K562 (cell line): ENCODE measurements around the gene TNFAIP3. TPM values are rescaled to one million over a fixed set of nuclear protein-coding genes. Genes with fewer than 3 reads are reported as not detected.
A peak's percentile ranks its signal among the peaks of the same experiment; 100 is the strongest.

Experiments used
- ASH1L ChIP-seq: fragments of 450-650 bp; IDR thresholded peaks from 2 replicates; pipeline ENCODE4 v1.6.1; 2018; ENCODE audit warnings: borderline replicate concordance, mild to moderate bottlenecking, low read depth; ENCODE audit not compliant: partially characterized antibody
- CBFA2T2 ChIP-seq: fragments of 450-650 bp; conservative IDR thresholded peaks from 2 replicates; pipeline ENCODE4 v1.6.1; 2017; ENCODE audit warnings: mild to moderate bottlenecking
- CC2D1A ChIP-seq: fragments of 450-650 bp; IDR thresholded peaks from 2 replicates; pipeline ENCODE4 v1.6.1; 2017; ENCODE audit warnings: mild to moderate bottlenecking
- HDAC3 ChIP-seq: fragments of 450-650 bp; IDR thresholded peaks from 2 replicates; pipeline ENCODE4 v1.6.1; 2018; ENCODE audit warnings: borderline replicate concordance, mild to moderate bottlenecking, moderate library complexity; ENCODE audit not compliant: partially characterized antibody
- HMGN3 ChIP-seq: IDR thresholded peaks from 2 replicates; pipeline ENCODE4 v1.6.1; 2011; ENCODE audit warnings: borderline replicate concordance, low read depth, mild to moderate bottlenecking, mixed read lengths, low read length; ENCODE audit not compliant: insufficient read length; ENCODE audit errors: extremely low read depth
- MAFG ChIP-seq: fragments of 450-650 bp; conservative IDR thresholded peaks from 2 replicates; pipeline ENCODE4 v1.6.1; 2016; ENCODE audit warnings: missing genetic modification characterization, missing compliant biosample characterization
- MAZ ChIP-seq, 2 experiments: fragments of 450-650 bp in 1 of 2; sonication (generic) in 1 of 2; formaldehyde crosslinking; IDR thresholded peaks in 1 of 2; conservative IDR thresholded peaks in 1 of 2; 2 replicates each; pipeline versions ENCODE4 v1.4.0 to v1.5.0; 2020; ENCODE audit warnings: mild to moderate bottlenecking in 1 of 2, missing genetic modification reagents in 1 of 2
- MXI1 ChIP-seq: IDR thresholded peaks from 2 replicates; pipeline ENCODE4 v1.6.1; 2011; ENCODE audit warnings: low read depth, mild to moderate bottlenecking, improper control_type of control experiment, low read length
- NFIC ChIP-seq: fragments of 450-650 bp; IDR thresholded peaks from 2 replicates; pipeline ENCODE4 v1.6.1; 2017; ENCODE audit warnings: mild to moderate bottlenecking, inconsistent platforms
- PHF20 ChIP-seq: fragments of 450-650 bp; IDR thresholded peaks from 2 replicates; pipeline ENCODE4 v1.6.1; 2018; ENCODE audit not compliant: partially characterized antibody
- POLR2H ChIP-seq: IDR thresholded peaks from 2 replicates; pipeline ENCODE4 v1.6.1; 2016; ENCODE audit warnings: missing genetic modification characterization, low read depth, mild to moderate bottlenecking, control low read depth, missing compliant biosample characterization, moderate library complexity
- SIRT6 ChIP-seq: IDR thresholded peaks from one replicate; pipeline ENCODE4 v1.6.1; 2012; ENCODE audit warnings: low read depth, mild to moderate bottlenecking, control low read depth, inconsistent platforms, low read length, moderate library complexity
- SMARCA5 ChIP-seq: fragments of 450-650 bp; IDR thresholded peaks from 2 replicates; pipeline ENCODE4 v1.6.1; 2016
- STAG1 ChIP-seq: sonication (generic); formaldehyde crosslinking; IDR thresholded peaks from 2 replicates; pipeline ENCODE4 v1.5.0; 2020; ENCODE audit warnings: missing genetic modification reagents, borderline replicate concordance
- TCF3 ChIP-seq: sonication (generic); formaldehyde crosslinking; IDR thresholded peaks from 2 replicates; pipeline ENCODE4 v1.4.0; 2020; ENCODE audit warnings: mild to moderate bottlenecking, missing genetic modification reagents
- TEAD1 ChIP-seq, 2 experiments: fragments of 450-650 bp in 1 of 2; sonication (generic) in 1 of 2; formaldehyde crosslinking; IDR thresholded peaks; 2 replicates each; pipeline versions ENCODE4 v1.4.0 to v1.8.0; 2020 to 2022; ENCODE audit warnings: mild to moderate bottlenecking in 2 of 2, missing genetic modification reagents in 1 of 2
- YY1 ChIP-seq, 3 experiments: IDR thresholded peaks; 2 replicates each; pipeline ENCODE4 v1.6.1; 2011; ENCODE audit warnings: low read length in 2 of 3, mild to moderate bottlenecking in 2 of 3, moderate library complexity in 2 of 3, borderline replicate concordance in 1 of 3, control low read depth in 1 of 3, low read depth in 1 of 3; ENCODE audit not compliant: insufficient read depth in 3 of 3, insufficient replicate concordance in 2 of 3, control insufficient read depth in 1 of 3, insufficient read length in 1 of 3; ENCODE audit errors: extremely low read depth in 1 of 3
- ZBED1 ChIP-seq: IDR thresholded peaks from 2 replicates; pipeline ENCODE4 v1.6.1; 2014
- ZNF263 ChIP-seq: sonication (generic); formaldehyde crosslinking; IDR thresholded peaks from 2 replicates; pipeline ENCODE4 v1.8.0; 2022; ENCODE audit warnings: mild to moderate bottlenecking, missing genetic modification reagents, borderline replicate concordance
- polyA plus RNA-seq, 8 experiments: library from polyadenylated mRNA; depleted of rRNA in 4 of 8; stranded (reverse) in 5 of 8; unstranded in 3 of 8; fragments of >200 nt; fragmentation: Nextera tagmentation in 2 of 8; fragmentation: Illumina TruSeq in 1 of 8; extraction: Ambion mirVana in 2 of 8; extraction: Trizol in 1 of 8; gene quantifications; 2 replicates each; pipeline versions ENCODE4 v1.2.1 to v1.2.3, GENCODE V29; 2011 to 2014; ENCODE audit warnings: inconsistent platforms in 1 of 8, missing spikeins in 1 of 8
- total RNA-seq, 7 experiments: library from RNA; depleted of rRNA in 6 of 7; stranded (reverse); fragments of >200 nt in 6 of 7; fragmentation: Illumina TruSeq in 2 of 7; extraction: Trizol in 2 of 7; gene quantifications; 2 replicates each; pipeline versions ENCODE4 v1.2.1 to v1.2.3, GENCODE V29; 2011 to 2021; ENCODE audit warnings: low replicate concordance in 1 of 7
- TF ChIP-seq, protein P1 (sequence below): sonication (generic); formaldehyde crosslinking; IDR thresholded peaks from 2 replicates; pipeline ENCODE4 v1.8.0; 2022; ENCODE audit warnings: mild to moderate bottlenecking, missing genetic modification reagents
- TF ChIP-seq, protein P2 (sequence below): fragments of 450-650 bp; formaldehyde crosslinking; IDR thresholded peaks from 2 replicates; pipeline ENCODE4 v1.4.0; 2020; ENCODE audit warnings: mild to moderate bottlenecking, moderate library complexity

The TNFAIP3 gene
- total and polyA plus RNA-seq, 9 of the 15 experiments (the other 6 are each of a cell fraction or from before 2014, with no cell fraction given): 0.79 to 17.0 (median 6.4) TPM

DNA sequence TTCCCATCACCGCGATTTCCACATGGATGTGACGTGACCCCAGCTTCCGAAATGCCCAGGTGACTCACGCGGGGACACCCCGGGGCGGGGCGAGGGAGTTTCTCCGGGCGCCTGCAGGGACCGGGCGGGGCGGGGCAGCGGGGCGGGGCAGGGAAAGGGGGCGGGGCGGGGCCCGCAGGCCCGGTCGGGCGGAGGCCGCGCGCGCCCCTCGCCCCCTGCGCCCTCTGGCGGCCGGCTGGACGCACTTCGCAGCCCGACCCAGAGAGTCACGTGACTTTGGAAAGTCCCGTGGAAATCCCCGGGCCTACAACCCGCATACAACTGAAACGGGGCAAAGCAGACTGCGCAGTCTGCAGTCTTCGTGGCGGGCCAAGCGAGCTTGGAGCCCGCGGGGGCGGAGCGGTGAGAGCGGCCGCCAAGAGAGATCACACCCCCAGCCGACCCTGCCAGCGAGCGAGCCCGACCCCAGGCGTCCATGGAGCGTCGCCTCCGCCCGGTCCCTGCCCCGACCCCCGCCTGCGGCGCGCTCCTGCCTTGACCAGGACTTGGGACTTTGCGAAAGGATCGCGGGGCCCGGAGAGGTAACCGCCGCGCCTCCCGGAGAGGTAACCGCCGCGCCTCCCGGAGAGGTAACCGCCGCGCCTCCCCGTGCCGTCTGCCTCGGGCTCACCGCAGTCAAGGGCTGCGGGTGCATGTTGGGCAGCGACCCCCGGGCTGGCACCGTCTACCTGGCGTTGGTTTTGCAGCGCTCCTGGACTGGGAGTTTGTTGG lies at the start of gene TNFAIP3 (continued):
- TF ChIP-seq ASH1L (no peak), TEAD1 (CRISPR knock-in tag; IDR thresholded peaks at IDR 0.05) (peak in 1 of 2 experiments; percentile 55; a peak in 2 of 4 replicates), MAZ (CRISPR knock-in tag; conservative IDR thresholded peaks at IDR 0.05 in 1 of 2, IDR thresholded peaks at IDR 0.05 in 1 of 2) (peak; percentile 74 to 86; a peak in 3 of 4 replicates), TCF3 (CRISPR knock-in tag) (no peak), CC2D1A (no peak), YY1 (IDR thresholded peaks at IDR 0.05; ENCODE audit: borderline replicate concordance in 1 of 3, control insufficient read depth in 1 of 3, extremely low read depth in 1 of 3, insufficient read depth in 3 of 3, insufficient read length in 1 of 3, insufficient replicate concordance in 2 of 3, low read depth in 1 of 3, low read length in 2 of 3) (peak in 2 of 3 experiments; percentile 11 to 37), PHF20 (no peak), ZBED1 (0 out of 2 replicates have a peak, but pooled peaks have one; percentile 26), ZNF263 (CRISPR knock-in tag) (peak; percentile 18; the same call in 1 of the 2 replicates), POLR2H (tag) (peak; percentile 45), CBFA2T2 (peak; percentile 92), STAG1 (CRISPR knock-in tag) (no peak), NFIC (peak; percentile 33; the same call in 1 of the 2 replicates), SMARCA5 (no peak), MXI1 (no peak), MAFG (tag) (no peak), HMGN3 (peak; percentile 73), SIRT6 (no peak), HDAC3 (peak; percentile 27)
- TF ChIP-seq, protein P1, sequence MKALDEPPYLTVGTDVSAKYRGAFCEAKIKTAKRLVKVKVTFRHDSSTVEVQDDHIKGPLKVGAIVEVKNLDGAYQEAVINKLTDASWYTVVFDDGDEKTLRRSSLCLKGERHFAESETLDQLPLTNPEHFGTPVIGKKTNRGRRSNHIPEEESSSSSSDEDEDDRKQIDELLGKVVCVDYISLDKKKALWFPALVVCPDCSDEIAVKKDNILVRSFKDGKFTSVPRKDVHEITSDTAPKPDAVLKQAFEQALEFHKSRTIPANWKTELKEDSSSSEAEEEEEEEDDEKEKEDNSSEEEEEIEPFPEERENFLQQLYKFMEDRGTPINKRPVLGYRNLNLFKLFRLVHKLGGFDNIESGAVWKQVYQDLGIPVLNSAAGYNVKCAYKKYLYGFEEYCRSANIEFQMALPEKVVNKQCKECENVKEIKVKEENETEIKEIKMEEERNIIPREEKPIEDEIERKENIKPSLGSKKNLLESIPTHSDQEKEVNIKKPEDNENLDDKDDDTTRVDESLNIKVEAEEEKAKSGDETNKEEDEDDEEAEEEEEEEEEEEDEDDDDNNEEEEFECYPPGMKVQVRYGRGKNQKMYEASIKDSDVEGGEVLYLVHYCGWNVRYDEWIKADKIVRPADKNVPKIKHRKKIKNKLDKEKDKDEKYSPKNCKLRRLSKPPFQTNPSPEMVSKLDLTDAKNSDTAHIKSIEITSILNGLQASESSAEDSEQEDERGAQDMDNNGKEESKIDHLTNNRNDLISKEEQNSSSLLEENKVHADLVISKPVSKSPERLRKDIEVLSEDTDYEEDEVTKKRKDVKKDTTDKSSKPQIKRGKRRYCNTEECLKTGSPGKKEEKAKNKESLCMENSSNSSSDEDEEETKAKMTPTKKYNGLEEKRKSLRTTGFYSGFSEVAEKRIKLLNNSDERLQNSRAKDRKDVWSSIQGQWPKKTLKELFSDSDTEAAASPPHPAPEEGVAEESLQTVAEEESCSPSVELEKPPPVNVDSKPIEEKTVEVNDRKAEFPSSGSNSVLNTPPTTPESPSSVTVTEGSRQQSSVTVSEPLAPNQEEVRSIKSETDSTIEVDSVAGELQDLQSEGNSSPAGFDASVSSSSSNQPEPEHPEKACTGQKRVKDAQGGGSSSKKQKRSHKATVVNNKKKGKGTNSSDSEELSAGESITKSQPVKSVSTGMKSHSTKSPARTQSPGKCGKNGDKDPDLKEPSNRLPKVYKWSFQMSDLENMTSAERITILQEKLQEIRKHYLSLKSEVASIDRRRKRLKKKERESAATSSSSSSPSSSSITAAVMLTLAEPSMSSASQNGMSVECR (CRISPR knock-in tag): 0 out of 2 replicates have a peak, but pooled peaks have one; percentile 85
- TF ChIP-seq, protein P2, sequence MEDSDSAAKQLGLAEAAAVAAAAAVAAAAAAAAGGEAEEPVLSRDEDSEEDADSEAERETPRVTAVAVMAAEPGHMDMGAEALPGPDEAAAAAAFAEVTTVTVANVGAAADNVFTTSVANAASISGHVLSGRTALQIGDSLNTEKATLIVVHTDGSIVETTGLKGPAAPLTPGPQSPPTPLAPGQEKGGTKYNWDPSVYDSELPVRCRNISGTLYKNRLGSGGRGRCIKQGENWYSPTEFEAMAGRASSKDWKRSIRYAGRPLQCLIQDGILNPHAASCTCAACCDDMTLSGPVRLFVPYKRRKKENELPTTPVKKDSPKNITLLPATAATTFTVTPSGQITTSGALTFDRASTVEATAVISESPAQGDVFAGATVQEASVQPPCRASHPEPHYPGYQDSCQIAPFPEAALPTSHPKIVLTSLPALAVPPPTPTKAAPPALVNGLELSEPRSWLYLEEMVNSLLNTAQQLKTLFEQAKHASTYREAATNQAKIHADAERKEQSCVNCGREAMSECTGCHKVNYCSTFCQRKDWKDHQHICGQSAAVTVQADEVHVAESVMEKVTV: peak; percentile 59; the same call in 1 of the 2 replicates
